Measurements from ENCODE around the gene LAMA3. TPM values are rescaled to one million over a fixed set of nuclear protein-coding genes. Genes with fewer than 3 reads are reported as not detected.
"Not testable (repeated sequence)": the region's sequence is repeated elsewhere in the genome, so short reads cannot be mapped to it uniquely, and the experiment has no call there.

LAMA3 gene
- polyA plus RNA-seq, 1 of the 3 experiments (the other 2 are of a cell fraction): 3.5 TPM

DNA sequence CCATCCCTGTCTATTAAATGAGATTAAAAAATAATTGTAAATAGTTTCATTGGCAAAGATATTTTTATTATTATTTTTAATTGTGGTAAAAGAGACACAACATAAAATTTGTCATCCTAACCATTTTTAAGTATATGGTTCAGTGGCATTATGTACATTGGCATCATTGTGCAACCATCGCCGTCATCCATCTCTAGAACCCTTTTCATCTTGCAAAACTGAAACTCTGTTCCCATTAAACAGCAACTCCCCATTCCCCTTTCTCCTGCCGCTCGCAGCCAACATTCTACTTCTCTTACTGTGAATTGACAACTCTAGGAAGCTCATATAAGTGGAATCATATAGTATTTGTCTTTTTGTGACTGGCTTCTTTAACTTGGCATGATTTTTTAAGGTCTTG, 25.3 kb downstream of the LAMA3 start (continued):
- TF ChIP-seq ELF1 (IDR thresholded peaks at IDR 0.05) (no peak), RXRA (IDR thresholded peaks at IDR 0.05; ENCODE audit: borderline replicate concordance, low read depth) (no peak), FOXM1 (IDR thresholded peaks at IDR 0.05; ENCODE audit: low read depth) (no peak), MEF2A (IDR thresholded peaks at IDR 0.05; ENCODE audit: borderline replicate concordance, low read depth) (no peak)
- TF ChIP-seq, protein P1, sequence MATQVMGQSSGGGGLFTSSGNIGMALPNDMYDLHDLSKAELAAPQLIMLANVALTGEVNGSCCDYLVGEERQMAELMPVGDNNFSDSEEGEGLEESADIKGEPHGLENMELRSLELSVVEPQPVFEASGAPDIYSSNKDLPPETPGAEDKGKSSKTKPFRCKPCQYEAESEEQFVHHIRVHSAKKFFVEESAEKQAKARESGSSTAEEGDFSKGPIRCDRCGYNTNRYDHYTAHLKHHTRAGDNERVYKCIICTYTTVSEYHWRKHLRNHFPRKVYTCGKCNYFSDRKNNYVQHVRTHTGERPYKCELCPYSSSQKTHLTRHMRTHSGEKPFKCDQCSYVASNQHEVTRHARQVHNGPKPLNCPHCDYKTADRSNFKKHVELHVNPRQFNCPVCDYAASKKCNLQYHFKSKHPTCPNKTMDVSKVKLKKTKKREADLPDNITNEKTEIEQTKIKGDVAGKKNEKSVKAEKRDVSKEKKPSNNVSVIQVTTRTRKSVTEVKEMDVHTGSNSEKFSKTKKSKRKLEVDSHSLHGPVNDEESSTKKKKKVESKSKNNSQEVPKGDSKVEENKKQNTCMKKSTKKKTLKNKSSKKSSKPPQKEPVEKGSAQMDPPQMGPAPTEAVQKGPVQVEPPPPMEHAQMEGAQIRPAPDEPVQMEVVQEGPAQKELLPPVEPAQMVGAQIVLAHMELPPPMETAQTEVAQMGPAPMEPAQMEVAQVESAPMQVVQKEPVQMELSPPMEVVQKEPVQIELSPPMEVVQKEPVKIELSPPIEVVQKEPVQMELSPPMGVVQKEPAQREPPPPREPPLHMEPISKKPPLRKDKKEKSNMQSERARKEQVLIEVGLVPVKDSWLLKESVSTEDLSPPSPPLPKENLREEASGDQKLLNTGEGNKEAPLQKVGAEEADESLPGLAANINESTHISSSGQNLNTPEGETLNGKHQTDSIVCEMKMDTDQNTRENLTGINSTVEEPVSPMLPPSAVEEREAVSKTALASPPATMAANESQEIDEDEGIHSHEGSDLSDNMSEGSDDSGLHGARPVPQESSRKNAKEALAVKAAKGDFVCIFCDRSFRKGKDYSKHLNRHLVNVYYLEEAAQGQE (IDR thresholded peaks at IDR 0.05; ENCODE audit: low read depth, low read length): no peak
- TF ChIP-seq, protein P2, sequence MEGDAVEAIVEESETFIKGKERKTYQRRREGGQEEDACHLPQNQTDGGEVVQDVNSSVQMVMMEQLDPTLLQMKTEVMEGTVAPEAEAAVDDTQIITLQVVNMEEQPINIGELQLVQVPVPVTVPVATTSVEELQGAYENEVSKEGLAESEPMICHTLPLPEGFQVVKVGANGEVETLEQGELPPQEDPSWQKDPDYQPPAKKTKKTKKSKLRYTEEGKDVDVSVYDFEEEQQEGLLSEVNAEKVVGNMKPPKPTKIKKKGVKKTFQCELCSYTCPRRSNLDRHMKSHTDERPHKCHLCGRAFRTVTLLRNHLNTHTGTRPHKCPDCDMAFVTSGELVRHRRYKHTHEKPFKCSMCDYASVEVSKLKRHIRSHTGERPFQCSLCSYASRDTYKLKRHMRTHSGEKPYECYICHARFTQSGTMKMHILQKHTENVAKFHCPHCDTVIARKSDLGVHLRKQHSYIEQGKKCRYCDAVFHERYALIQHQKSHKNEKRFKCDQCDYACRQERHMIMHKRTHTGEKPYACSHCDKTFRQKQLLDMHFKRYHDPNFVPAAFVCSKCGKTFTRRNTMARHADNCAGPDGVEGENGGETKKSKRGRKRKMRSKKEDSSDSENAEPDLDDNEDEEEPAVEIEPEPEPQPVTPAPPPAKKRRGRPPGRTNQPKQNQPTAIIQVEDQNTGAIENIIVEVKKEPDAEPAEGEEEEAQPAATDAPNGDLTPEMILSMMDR (IDR thresholded peaks at IDR 0.05): no peak

DNA sequence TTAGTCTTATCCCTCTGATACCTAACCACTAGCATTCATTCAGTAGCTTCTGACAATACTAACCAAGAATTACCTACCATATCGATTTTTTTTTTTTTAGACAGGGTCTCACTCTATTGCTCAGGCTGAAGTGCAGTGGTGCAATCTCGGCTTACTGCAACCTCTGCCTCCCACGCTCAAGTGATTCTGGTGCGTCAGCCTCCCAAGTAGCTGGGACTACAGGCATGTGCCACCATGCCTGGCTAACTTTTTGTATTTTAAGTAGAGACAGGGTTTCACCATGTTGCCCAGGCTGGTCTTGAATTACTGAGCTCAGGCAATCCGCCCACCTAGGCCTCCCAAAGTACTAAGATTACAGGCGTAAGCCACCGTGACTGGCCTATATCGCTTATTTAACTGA, 26.8 kb downstream of the LAMA3 start:
- H3K36me3 ChIP-seq (replicated peaks in 1 of 2; ENCODE audit: control insufficient read depth in 1 of 2, insufficient read depth in 2 of 2, low read length in 1 of 2); H3K27ac ChIP-seq (ENCODE audit: low read depth in 2 of 2, low read length in 1 of 2); H3K4me2 ChIP-seq; DNase-seq; H3K9me2 ChIP-seq; H3K9ac ChIP-seq; H3K79me2 ChIP-seq (ENCODE audit: insufficient read depth); H4K20me1 ChIP-seq (ENCODE audit: insufficient read depth); H2AFZ ChIP-seq (ENCODE audit: low read depth); POLR2A ChIA-PET; H3K9me3 ChIP-seq; H3K4me3 ChIP-seq (ENCODE audit: low read depth in 2 of 2, low read length in 1 of 2); H3K27me3 ChIP-seq (ENCODE audit: insufficient read depth): not testable (repeated sequence)
- 73% methylated on average over 8 of the region's 8 CpGs for WGBS (ENCODE audit: low lambda C conversion rate)
- Histone ChIP-seq H3F3A (replicated peaks; ENCODE audit: insufficient read depth) (peaks cover 29% of the 10 kb centered on the region), H3K4me1 (ENCODE audit: control insufficient read depth in 1 of 2, insufficient read depth in 2 of 2, low read depth in 1 of 2, low read length in 1 of 2) (peaks cover 2 to 25% of the 10 kb centered on the region in 2 experiments; a peak in 3 of 4 replicates)
- CTCF ChIA-PET: interaction anchor here (1.8 kb wide), 1 partner anchor 13 kb away, joined by 6 read pairs; no protein-coding TSS in a partner anchor

DNA sequence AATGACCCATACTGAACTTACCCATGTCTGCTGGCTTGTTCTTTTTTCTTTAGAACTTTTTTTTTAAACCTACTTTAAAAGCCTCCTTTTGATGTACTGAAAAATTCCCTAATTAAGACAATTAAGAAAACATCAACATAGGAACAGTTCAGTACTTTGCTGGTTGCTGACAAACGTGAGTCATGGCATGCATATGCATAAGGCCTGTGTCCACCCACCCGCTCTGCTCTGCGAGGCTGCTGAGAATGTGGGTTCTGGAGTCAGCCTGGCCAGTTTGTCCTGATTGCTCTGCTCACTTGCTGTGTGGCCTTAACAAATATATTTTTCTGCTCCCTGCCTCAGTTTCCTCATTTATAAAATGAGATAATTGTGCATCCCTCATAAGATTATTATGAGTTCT, 27.3 kb downstream of the LAMA3 start:
- H3K27ac ChIP-seq (ENCODE audit: low read depth in 2 of 2, low read length in 1 of 2): no peak overlapping the region
- H3K79me2 ChIP-seq (ENCODE audit: insufficient read depth): no peaks in the 10 kb centered on the region
- DNase-seq: no peak
- H3K4me2 ChIP-seq: no peak overlapping the region
- H2AFZ ChIP-seq (ENCODE audit: low read depth): no peak overlapping the region
- no peaks in the 10 kb centered on the region for H3K27me3 ChIP-seq (ENCODE audit: insufficient read depth)
- peaks cover 0 to 25% of the 10 kb centered on the region in 2 experiments; a peak in 3 of 4 replicates for H3K4me1 ChIP-seq (ENCODE audit: control insufficient read depth in 1 of 2, insufficient read depth in 2 of 2, low read depth in 1 of 2, low read length in 1 of 2)
- no peak overlapping the region for H3K4me3 ChIP-seq (ENCODE audit: low read depth in 2 of 2, low read length in 1 of 2)
- no peaks in the 10 kb centered on the region for H3K36me3 ChIP-seq (replicated peaks in 1 of 2; ENCODE audit: control insufficient read depth in 1 of 2, insufficient read depth in 2 of 2, low read length in 1 of 2)
- ChIA-PET CTCF (no interaction called here), POLR2A (no interaction called here)
- peaks cover 29% of the 10 kb centered on the region for H3F3A ChIP-seq (replicated peaks; ENCODE audit: insufficient read depth)
- H3K9me2 ChIP-seq: no peaks in the 10 kb centered on the region
- TF ChIP-seq TCF12 (IDR thresholded peaks at IDR 0.05) (no peak), EP300 (IDR thresholded peaks at IDR 0.05; ENCODE audit: borderline replicate concordance in 1 of 2, low read depth in 1 of 2, low read length in 1 of 2) (no peak), FOSL2 (IDR thresholded peaks at IDR 0.05; ENCODE audit: borderline replicate concordance, low read depth) (peak; percentile 50; the same call in 1 of the 2 replicates), FOXM1 (IDR thresholded peaks at IDR 0.05; ENCODE audit: low read depth) (no peak), RCOR1 (IDR thresholded peaks at IDR 0.05; ENCODE audit: low read length) (no peak)
- TF ChIP-seq, protein P1 (IDR thresholded peaks at IDR 0.05; ENCODE audit: low read depth, low read length): no peak
- TF ChIP-seq, protein P2 (IDR thresholded peaks at IDR 0.05): no peak
- no peaks in the 10 kb centered on the region for H3K9me3 ChIP-seq
- H3K9ac ChIP-seq: no peak overlapping the region
- no peaks in the 10 kb centered on the region for H4K20me1 ChIP-seq (ENCODE audit: insufficient read depth)
- 60% methylated on average over 3 of the region's 3 CpGs for WGBS (ENCODE audit: low lambda C conversion rate)

Data from SK-N-SH (cell line).